HS-5 (cell line): ENCODE results near the gene CFAP58.
A peak's percentile ranks its signal among the peaks of the same experiment; 100 is the strongest.

Source experiments
- DNase-seq: peaks from one replicate; pipeline ENCODE4 v3.0.0-alpha.2; 2012; ENCODE audit warnings: low read depth

The CFAP58 gene

DNA sequence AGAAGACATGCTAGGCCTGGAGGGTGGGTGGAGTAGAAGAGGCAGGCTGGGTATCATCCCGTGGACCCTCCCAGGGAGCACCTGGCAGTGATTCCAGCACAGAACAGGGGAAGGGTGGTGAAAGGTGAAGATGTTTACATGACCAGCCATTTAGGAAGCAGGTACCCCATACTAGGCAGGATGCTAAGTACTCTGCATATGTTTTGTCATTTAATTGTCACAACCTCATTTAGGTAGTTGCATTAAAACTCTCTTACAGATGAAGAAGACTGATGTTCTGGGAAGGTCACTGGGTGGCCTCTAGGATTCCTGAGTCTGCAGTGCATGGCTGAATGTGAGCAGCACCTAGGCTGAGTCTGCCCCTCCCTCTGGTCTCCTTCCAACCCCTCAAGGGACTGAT, 30.5 kb upstream of the CFAP58 start:
- DNase-seq, result no peak

DNA sequence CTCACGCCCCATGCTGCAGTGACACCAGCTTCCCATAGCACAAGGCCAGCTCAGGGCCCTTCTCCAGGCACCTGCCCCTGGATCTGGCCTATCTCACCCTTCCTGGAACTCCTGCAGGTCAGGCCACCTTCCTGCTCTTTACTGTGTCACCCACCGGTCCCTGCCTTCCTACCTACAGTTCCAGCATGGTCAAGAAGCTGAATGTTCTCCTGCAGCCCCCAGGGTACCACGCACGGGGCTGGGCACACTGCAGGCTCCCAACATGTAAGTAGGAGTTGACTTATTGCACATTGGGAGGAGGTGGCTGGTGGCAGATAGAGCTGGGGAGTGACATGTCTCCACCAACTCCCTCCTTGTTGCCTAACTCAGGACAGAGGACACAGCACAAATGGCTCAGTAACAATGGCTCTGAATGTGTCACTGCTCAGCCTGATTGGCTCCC, 29.9 kb upstream of the CFAP58 start:
- no peak for DNase-seq

DNA sequence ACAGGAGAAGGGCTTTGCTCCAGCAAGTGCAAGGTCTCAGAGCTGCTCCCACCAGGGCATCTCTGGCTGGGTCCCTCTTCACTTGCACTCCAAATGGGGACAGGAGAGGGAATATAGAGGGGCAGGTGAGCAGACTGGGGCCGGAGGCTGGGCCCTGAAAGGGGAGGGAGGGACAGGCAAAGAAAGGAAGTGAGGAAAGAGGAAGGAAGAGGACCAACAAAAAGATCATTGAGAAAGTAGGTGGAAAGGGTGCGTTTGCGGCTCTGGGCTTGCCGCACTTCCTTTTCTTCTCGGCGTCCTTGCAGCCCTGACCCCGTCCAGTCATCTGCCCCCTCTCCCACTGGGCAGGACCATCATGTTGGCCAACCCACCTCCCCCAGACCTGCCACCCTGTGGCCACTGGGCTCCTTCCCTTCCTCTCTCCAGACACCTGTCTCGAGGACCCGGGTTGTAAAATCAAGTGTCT, 29.4 kb upstream of the CFAP58 start:
- no peak for DNase-seq

DNA sequence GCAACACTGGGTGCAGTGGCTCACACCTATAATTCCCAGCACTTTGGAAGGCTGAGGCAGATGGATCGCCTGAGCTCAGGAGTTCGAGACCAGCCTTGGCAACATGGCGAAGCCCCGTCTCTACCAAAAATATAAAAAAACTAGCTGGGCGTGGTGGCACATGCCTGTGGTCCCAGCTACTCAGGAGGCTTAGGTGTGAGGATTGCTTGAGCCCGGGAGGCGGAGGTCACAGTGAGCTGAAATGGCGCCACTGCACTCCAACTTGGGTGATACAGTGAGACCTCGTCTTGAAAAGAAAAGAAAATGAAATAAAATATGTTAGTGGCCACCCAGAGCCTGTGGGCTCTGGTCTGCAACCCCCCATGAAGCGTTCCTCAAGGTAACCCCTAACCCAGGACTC, 28.7 kb upstream of the CFAP58 start:
- DNase-seq, result no peak

DNA sequence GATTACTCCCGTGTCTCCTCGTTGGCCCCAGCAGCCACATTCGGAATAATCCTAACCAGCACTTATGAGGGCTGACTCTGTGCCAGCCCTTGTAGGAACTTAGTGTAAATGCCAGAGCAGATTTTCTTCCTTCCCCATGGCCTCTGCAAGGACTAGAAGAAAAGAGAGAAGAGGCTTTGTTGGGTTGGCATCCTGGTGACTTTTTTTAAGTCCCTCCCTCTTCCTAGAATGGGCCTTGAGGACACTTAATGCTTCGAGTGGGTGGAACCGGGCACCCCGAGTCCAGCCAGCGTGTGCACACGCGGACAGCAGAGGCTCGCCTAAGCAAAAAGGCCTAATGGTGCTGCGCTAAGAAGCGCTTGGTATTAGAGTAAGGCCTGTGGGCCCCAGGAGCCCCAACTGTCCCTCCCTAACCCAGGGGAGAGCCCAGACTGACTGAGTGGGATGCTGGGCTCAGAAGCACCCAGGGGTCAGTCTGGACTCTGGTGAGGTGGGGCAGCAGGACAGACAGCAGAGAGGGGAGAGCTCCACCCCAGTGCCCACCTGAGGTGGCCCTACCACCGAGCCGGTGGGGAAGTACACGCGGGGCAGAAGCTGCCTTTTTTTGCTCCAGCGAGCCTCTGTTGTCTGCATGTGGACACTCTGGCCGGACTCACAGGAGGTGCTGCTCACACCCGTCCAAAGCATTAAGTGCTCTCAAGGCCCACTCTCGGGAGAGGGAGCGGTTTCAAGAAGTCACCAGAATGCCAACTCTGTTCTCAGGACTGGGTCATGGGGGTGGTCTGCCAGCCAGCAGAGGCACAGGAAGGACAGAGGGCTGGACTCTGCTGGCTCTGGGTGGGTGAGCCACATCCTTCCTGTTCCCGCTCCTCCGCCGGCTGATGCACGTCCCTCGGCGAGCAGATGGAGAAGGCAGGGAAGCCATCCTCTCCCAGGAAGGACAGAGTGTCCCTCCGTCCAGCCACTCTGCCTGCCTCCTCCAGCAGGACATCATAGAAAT, 27.9 kb upstream of the CFAP58 start:
- no peak for DNase-seq

DNA sequence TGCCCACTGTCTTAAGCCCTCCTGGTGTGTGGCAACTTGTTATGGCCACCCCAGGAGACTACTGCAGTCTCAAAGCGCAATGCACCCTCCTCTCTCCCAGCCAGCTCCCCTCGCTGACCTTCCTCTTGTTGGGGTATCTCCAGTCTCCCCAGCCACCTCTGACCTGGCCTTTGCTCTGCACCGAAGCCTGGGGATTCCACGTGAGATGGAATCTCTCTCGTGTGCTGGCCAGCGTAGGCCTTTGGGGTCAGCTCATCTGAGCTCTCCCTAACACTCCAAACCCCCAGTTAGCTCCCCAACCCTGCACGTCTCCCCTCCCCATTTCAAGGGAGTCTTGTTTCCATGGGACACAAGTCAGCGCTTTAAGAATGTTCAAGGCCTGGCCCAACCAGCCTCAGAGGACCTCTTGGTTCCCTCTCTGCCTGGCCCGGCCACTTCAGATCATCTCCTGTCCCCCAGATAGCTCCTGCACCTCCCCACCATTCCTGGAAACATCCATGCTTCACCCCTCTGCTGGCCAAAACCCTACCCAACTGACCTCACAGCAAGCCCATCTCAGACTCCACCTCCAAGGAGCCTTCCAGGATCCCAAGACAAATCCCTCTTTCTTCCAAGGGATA, 26.5 kb upstream of the CFAP58 start:
- no peak for DNase-seq

DNA sequence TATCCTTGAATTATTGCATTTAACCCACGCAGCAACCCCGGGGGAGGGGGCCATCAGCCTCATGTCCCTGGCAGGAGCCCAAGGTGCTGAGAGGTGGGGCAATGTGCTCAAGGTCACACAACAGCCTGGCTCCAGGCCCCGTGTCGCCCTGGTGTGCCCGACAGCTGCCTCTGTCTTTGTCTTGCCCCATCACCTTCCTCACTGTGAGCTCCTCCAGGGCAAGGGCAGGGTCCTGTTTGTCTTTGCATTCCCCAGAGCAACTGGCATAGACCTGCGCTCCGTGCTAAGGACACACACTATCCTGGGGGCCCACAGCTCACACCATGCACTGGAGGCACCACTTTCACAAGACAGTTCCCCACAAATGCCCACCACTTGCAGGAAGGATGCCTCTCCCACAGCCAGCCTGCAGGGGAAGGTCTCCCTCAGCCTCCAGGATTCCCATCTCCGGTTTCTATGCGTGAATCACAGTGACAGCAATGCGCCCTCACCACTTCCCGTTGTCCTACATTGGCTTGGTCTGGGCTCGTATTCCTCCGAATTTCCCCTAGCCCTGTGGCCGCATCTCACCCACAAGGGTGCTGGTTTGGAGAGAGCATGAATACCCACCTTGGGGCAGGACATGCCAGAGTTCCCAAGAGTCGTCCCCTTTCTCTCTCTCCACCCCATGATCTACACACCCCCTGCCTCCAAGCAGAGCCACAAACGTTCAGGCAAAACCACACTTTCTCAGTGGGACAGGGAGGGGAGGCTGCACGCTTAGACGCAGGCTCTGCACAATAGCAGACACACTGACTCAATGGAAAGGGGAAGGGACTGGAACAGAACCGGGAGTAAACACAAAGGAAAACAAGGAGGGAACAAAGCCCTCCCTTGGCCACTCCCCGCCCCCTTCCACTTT, 25.6 kb upstream of the CFAP58 start:
- peak; percentile 68 for DNase-seq

DNA sequence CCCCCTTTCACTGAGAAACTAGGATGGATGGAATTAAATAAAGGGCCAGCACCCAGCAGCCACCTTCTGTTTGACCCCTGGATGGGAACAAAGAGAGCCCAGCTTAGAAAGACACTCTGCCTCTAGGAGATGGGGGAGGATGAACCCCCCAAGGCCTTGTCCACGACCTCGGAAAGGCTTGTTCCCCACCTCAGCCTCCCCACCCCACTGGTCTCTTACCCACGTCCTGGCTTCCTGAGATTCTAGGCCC, 25.1 kb upstream of the CFAP58 start:
- no peak for DNase-seq

DNA sequence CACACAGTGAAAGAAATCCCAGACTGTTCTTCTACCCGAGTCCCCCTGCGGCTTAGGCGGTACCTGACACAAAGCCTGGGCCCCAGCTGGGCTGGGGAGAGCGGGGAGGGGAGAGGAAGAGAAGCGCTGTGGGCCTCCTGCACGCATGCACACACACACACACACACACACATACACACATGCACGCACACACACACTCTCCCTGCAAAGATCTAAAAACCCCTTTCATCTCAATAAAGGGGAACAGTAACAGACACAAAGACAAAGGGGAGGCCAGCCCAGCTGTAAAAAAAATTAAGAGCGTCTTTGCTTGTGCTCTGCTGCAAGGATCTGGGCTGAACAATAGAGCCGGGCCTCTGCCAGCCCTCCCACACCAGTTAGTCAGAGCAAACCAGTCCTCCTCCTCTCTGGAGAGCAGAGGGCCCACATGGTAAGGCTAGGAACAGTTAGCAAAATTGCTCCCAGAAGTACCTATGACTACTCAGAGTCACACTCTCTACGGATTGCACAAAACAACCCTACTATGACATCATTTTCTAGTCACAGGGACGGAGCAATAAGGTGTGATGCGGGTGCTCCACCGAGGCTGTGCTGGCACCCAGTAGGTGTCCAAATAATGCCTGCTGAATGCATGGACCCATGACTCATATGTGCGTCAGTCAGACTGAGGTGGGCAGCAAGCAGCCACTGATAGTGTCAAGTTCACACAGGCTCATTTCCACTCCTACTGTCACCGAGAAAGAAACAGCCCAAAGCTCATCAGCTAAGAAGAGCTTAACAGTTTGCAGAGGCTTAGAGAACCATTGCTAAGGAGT, 24.5 kb upstream of the CFAP58 start:
- DNase-seq, result peak; percentile 96

DNA sequence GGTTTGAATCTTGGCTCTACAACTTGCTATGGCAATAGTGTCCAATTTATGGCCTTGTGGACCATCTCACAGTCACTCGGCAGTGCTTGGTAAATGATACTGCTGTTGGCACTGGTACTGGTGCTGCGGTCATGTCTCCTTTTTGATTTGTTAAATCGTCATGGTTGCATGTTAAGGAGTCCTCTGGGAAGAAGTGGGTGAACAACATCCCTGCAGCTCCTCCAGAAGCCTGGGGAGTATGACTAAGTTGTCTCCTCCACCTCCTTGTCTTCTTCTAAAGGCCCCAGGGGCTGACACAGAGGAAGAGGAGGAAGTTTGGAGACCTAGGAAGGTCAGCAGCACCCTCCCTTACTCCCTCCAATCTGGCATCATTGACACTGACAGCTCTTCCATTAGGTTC, 23.9 kb upstream of the CFAP58 start:
- peak; percentile 71 for DNase-seq

DNA sequence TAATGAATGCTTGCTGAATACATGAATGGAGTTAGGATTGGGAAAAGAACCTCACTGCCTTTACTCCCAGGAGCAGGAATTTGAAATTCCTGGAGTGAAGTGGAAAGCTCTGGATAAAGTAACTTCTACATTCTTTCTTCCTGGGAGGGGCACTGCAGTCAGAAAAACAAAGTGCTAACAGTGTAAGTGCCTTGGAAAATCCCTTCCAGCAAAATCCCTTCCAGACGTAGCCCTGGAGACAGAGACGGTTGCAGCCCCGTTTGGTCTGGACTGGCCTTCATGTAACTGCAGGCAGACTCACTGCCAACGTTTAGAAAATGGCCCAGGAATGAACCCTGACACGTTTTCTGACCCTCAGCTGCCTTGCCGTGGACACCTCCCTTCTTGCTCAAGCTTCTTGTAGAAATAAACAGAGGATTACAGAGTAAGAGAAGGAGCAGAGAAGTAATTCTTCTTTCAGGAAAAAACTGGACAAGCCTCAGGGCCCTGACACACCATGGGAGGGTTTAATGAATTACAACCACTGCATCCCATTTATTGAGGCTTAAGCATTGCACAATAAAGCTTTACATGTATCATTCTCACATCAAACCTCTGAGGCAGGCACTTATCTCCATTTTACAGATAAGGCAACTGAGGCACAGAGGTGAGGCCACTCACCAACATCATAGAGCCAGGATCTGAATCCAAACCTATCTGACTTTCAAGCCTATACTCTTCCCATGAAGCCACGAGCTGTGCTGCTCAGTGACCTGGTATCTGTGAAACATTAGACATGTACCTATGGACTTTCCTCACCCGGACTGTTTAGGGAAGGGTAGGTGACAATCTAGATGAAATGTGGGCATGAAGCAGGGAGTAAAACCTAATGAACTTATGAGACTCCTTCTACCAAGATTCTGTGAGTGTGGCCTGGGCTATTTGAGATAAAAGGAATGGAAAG, 23.2 kb upstream of the CFAP58 start:
- DNase-seq, result no peak

DNA sequence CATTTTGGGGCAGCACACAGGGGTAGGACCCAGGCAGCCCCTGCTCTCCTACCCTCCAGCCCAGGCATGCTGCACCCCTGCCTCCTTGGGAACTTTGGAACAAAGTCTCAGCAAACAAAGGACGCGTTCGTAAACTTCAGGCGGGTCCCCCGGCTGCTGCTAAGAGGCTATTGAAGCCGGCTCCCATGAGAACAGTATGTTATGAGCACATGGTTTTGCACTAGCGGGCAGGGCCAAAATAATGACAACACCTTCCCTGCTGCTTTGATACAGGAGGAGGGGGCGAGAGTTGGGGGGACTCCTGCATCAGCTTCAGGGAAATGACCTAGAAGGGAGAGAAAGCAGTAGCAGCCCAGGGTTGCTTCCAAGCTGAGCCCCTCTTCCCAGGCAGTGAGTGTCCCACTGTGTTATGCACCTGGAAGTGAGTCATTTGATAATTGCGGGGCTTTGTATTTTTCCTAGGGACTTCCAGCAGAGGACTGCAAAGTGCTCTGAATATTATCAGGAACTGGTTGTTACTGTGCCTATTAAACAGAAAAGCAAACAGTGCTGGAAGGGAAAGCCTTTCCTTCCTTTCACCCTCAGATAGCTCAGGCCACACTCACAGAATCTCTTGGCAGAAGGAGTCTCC, 22.3 kb upstream of the CFAP58 start:
- no peak for DNase-seq

DNA sequence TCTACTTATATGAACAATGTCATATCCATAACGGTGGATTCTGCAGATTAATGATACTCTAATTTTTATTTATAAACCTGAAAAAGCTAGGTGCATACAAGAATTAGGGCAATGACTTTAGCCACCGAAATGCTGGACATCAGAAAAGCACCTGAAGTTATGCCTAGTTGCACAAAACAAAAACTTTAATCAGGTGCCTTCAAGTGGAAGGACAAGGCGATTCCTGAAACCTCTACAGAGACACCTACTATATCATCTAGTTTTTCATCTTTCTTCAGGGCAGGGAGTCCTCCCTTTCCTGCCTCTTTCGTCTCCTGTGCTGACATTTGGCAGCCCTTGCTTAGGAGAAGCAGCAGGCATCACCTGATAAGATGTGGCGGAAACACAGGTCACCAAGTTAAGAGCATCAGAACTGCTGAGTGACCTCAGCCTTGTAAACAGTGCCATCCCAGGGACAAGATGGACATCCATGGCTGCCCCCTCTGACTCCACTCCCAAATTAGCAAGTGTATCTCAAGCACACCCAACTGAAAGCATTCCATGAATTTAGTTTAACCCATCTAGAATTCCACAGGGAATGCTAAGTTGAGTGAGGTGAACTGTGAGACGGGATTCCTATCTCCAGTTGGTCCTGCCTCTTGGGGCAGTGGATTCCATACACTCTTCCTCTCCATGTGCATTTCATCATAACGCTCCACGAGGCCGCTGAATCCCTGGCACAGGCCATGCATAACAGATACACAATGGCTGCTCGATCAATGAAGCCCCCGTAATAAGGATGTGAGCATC, 21.2 kb upstream of the CFAP58 start:
- DNase-seq, result no peak

DNA sequence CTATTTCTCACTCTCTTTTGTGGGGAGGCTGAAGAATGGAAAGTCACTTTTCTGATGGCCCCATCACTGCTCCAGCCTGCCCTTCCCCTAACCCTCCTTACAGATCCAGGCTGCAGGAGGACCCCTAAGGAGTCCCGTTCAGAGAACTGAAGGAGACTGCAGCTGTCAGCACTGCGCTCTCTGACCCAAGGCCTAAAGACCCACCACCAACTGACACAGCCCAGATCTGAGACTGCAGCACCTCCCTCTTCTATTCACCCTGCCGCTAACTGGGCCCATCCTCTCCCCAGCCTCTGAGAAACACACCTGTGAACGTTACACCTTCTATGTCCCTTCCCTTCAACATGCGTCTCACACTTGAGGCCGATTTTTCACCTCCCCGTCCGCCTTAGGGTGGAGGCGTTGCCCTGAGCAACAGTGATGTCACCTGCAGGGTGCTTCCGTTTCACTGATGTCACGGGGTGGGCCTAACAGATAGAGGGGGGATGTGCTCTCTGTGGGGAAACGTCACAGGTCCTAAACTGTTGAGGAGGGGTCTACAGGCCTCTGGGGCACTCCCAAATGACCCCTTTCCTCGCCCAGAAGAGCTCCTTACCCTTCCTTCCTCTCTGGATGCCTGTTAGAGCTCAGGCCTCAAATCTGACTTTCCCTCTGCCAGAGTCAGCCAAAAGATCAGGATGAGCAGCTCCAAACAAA, 20.5 kb upstream of the CFAP58 start:
- no peak for DNase-seq

DNA sequence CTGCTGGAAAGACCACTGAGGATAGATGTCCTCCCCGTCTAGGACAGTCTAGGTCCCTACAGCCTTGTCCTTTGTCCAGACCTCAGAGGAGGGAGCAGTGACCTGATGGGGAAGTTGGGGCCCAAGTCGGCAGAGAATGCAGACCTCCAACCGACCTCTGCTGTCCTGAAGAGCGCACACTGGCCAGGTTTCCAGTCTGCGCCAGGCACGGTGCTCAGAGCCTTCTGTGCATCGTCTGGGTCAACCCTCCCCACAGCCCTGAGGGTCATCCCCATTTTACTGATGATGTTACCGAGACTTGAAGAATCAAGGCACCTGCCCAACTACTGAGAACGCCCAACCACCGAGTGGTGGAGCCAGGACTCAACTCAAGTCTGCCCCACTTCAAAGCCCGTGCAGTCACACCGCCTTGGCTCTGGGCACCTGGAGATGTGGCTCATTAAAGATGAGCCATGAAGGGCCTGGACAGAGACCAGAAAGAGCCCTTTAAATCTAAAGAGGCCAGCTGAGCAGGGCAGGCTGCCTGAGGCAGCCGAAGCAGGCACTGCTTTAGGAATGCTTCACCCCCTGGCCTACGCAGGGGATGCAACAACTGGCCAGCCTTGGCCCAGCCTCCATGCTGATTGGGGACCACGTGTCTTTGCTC, 19.8 kb upstream of the CFAP58 start:
- DNase-seq, result no peak

DNA sequence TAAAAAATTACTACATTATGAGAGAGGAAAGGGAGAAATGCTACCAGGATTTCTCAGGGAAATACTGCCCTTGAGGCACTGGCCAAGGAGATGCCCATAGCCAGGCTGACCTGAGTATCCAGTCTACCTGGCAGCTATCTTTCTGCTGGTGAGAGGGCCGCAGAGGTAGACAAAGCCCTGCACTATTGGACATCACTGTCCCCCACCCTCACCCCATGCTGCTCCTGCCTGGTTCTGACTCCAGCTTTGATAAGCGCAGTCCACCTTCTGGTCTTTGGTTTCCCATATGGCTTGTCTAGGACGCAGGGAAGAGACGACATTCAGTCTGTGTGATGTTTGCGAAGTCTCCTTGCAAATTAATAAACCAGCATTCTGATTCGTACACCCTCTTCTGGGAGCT, 19.1 kb upstream of the CFAP58 start:
- no peak for DNase-seq

DNA sequence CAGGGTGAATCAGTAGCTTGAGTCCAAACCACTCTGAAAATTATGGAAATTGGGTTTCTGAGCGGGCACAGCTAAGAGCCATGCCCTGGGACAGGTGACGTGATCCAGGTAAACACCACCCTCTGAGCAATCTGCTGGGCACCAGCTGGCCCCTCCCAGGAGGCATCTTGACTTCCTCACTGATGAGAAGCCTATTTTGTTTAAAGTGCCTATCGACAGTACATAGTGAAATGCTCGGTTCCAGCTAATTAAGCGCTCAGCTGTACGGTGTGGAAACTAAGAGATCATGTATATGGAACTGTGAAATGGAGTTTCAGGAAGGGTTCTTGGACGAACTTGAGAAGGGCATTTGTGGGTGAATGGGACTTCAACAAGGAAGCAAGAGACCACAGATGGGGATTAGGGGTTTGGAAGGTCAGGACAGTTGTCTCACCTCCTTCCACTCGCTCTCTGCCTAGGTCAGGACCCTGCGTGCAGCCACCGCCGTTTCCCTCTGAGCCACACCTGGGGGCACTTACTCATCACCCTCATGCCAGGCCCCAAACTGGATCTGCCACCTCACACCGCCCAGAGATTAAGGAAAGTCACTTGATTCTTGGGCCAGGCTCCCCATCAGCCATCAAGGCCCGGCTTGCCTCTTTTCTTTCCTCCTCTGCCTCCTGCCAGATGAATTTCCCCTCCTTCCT, 18.5 kb upstream of the CFAP58 start:
- no peak for DNase-seq
